AG04450 (cell line): ENCODE measurements around the gene EBF3. TPM values are rescaled to one million over a fixed set of nuclear protein-coding genes. Genes with fewer than 3 reads are reported as not detected.

ENCODE experiments used
- CTCF ChIA-PET: fragments of 300-600, 350-600 bp; formaldehyde crosslinking; extraction: SDS; loops from one replicate; lab custom pipeline; 2022; ENCODE audit warnings: antibody characterized with exemption, inconsistent platforms; lab: Charles Lee
- POLR2A ChIA-PET: fragments of 350-600 bp; formaldehyde crosslinking; extraction: SDS; loops from one replicate; lab custom pipeline; 2021; ENCODE audit warnings: antibody characterized with exemption, inconsistent platforms; lab: Yijun Ruan, JAX
- DNase-seq: peaks from one replicate; pipeline ENCODE4 v3.0.0-alpha.2; 2011; ENCODE audit warnings: low read depth, low spot score
- H3K27ac ChIP-seq: one replicate; pipeline ENCODE4 v1.5.1; 2012; ENCODE audit warnings: low read depth, low read length, control low read depth
- H3K27me3 ChIP-seq: one replicate; pipeline ENCODE4 v1.6.0; 2012; ENCODE audit warnings: low read length; ENCODE audit not compliant: control insufficient read depth, insufficient read depth
- H3K4me3 ChIP-seq: 2 replicates; pipeline ENCODE4 v1.5.1; 2011; ENCODE audit warnings: mild to moderate bottlenecking, low read depth, low read length, control low read depth
- H3K9me3 ChIP-seq: 2 replicates; pipeline ENCODE4 v1.5.1; 2012; ENCODE audit warnings: low read length; ENCODE audit not compliant: control insufficient read depth, insufficient read depth
- polyA plus RNA-seq: library from polyadenylated mRNA; depleted of rRNA; stranded (reverse); fragments of >200 nt; gene quantifications from 2 replicates; pipeline ENCODE4 v1.2.3, GENCODE V29; 2011
- TF ChIP-seq, protein P1 (sequence below): IDR thresholded peaks from 2 replicates; pipeline ENCODE4 v1.5.1; 2011; ENCODE audit warnings: low read depth, low read length, control low read depth, inconsistent platforms

Gene EBF3
- polyA plus RNA-seq, 1 experiment, result 0.01 TPM

DNA sequence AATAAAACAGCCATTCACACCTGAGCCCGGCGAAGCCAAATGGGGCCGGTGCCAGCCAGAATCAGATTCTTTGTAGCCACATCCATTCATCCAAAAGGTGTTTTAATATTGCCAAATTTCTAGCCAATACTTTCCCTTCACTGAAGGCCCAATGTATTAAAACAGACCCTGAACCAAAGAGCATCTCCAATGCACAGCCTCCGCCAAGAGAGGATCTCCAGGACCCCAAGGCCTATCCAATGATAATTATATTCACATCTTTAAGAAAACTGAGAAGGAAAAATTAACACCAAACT is 12.2 kb downstream of the EBF3 start:
- no peak overlapping the region for H3K4me3 ChIP-seq
- peaks cover 10% of the 10 kb centered on the region for H3K27me3 ChIP-seq
- H3K9me3 ChIP-seq, result no peaks in the 10 kb centered on the region
- ChIA-PET POLR2A (no interaction called here), CTCF (no interaction called here)
- TF ChIP-seq, protein P1, sequence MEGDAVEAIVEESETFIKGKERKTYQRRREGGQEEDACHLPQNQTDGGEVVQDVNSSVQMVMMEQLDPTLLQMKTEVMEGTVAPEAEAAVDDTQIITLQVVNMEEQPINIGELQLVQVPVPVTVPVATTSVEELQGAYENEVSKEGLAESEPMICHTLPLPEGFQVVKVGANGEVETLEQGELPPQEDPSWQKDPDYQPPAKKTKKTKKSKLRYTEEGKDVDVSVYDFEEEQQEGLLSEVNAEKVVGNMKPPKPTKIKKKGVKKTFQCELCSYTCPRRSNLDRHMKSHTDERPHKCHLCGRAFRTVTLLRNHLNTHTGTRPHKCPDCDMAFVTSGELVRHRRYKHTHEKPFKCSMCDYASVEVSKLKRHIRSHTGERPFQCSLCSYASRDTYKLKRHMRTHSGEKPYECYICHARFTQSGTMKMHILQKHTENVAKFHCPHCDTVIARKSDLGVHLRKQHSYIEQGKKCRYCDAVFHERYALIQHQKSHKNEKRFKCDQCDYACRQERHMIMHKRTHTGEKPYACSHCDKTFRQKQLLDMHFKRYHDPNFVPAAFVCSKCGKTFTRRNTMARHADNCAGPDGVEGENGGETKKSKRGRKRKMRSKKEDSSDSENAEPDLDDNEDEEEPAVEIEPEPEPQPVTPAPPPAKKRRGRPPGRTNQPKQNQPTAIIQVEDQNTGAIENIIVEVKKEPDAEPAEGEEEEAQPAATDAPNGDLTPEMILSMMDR, result no peak
- no peak for DNase-seq
- H3K27ac ChIP-seq, result no peak overlapping the region

DNA sequence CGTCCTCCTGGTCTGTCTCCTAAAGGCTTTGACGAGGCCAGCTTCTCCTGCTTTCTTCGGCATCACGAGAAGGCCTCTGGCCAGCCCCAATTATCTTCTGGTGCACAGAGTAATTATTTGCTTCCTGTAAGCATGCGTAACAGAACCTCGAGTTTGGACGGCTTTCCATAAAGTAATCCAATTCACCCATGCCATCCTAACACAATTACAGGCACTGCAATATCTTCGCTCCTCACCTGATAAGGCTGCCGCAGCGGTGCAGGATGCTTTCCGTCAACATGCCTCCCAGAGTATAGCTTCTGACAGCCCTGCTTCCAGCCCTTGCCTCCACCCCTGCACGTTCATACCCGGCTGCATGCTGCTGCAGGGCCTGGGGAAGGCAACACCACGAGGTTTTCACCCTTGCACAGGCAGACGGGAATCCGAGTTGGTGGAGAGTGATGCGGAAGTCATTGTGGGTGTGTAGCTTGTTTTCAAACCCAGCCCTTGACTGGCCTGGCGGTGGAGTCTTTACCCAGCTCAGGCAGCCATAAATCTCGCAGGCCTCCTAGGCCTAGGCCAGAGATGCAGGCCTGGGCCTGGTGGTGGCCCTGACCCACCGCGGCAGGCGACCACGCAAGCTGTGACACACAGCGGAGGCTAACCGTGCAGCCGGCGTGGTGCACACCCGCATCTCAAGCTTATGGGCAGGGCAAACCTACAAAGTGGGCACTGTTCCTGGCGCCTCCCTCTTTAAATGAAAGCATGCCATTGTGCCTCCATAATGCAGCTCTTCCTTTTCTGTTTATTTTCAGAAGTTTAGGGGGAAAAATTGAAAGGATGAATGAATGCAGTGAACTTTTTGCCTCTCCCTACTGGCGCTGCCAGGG is 12.7 kb downstream of the EBF3 start:
- H3K27me3 ChIP-seq, result peaks cover 8% of the 10 kb centered on the region
- no peak overlapping the region for H3K27ac ChIP-seq
- TF ChIP-seq, protein P1, result no peak
- no peak overlapping the region for H3K4me3 ChIP-seq
- no peak for DNase-seq
- ChIA-PET CTCF (interaction anchor here (1.3 to 1.7 kb wide), 2 partner anchors 20 to 158 kb away, joined by 3 to 8 read pairs; no protein-coding TSS in a partner anchor), POLR2A (no interaction called here)
- H3K9me3 ChIP-seq, result no peaks in the 10 kb centered on the region

DNA sequence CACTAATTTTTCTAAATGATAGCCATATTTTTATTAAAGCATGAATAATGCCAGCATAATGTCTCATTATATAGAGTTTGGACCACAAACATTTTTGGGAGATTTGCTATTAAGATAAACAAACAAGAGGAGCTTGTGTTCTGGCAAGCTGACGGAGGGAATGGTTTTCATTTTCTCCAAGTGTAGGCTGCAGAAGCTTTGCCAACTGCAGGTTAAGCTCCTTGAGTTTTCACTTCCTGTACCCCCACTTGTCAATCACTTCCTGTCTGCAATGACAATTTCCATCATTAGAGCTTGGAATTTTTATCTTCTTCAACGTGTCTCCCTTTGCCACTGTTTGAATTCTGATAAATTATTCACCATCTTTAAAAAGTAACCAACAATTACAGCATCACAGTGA is 13.4 kb downstream of the EBF3 start:
- H3K27ac ChIP-seq, result no peak overlapping the region
- H3K27me3 ChIP-seq, result peaks cover 8% of the 10 kb centered on the region
- TF ChIP-seq, protein P1, result no peak
- no peak overlapping the region for H3K4me3 ChIP-seq
- no peaks in the 10 kb centered on the region for H3K9me3 ChIP-seq
- ChIA-PET POLR2A (no interaction called here), CTCF (interaction anchor here (1.3 to 1.7 kb wide), 2 partner anchors 21 to 159 kb away, joined by 3 to 8 read pairs; no protein-coding TSS in a partner anchor)
- no peak for DNase-seq

DNA sequence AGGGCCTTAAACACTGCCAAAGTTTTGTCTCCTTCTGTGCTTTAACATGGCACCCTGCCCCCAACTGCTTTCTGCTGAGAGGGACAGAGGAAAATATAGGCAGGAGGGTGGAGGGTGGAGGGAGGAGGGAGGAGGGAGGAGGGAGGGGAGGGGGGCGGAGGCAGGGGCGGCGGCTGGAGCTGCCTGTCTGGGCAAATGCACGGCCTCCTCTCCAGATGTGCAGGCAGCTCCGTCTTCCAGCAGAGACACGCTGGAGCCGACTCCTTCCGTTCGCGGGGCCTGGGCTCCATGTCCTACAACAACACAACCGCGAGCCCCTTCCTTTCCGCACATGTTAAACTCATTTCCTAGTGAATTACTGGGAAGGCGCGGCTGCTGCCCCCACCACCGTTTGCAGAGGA is 14.2 kb downstream of the EBF3 start:
- Histone ChIP-seq H3K9me3 (no peaks in the 10 kb centered on the region), H3K4me3 (no peak overlapping the region), H3K27me3 (peaks cover 8% of the 10 kb centered on the region), H3K27ac (no peak overlapping the region)
- ChIA-PET POLR2A (no interaction called here), CTCF (interaction anchor here (1.3 to 1.7 kb wide), 2 partner anchors 22 to 160 kb away, joined by 3 to 8 read pairs; no protein-coding TSS in a partner anchor)
- no peak for DNase-seq
- TF ChIP-seq, protein P1, result no peak

DNA sequence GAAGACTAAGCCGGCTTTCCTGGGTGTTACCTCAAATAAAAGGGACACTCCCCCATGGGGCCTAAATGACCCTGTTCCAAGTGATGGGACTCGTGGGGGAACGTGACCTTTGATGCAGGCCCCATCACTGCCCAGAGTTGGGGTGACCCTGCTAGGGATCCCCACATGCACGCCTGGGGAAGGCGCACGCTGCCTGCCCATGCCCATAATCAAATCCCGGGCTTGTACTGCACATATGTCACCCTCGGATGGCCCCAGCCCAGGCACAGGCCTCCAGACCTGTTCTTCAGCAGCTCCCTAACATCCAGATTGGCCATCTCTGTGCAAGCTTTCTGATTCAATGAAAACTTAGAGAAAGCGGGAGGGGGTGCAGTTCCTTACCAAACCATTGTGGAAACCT is 14.7 kb downstream of the EBF3 start:
- Histone ChIP-seq H3K27me3 (peaks cover 8% of the 10 kb centered on the region), H3K4me3 (no peak overlapping the region), H3K27ac (no peak overlapping the region), H3K9me3 (no peaks in the 10 kb centered on the region)
- DNase-seq, result no peak
- POLR2A ChIA-PET, result no interaction called here
- TF ChIP-seq, protein P1, result no peak
- CTCF ChIA-PET, result interaction anchor here (1.7 kb wide), 1 partner anchor 160 kb away, joined by 8 read pairs; no protein-coding TSS in a partner anchor
